Astrocyte (in vitro differentiated cells and primary cell): ENCODE data around the gene TRDN. TPM values are rescaled to one million over a fixed set of nuclear protein-coding genes. Genes with fewer than 3 reads are reported as not detected.

ENCODE experiments used
- DNase-seq: peaks from one replicate; pipeline ENCODE4 v3.0.0-alpha.2; 2010; ENCODE audit warnings: low read depth
- FAIRE-seq: peaks from 2 replicates; lab custom pipeline; 2011; peaks lifted over from hg19 to GRCh38; lab: Jason Lieb, UNC
- H2AFZ ChIP-seq: 2 replicates; pipeline ENCODE4 v1.6.0; 2012; ENCODE audit warnings: low read depth, low read length, inconsistent platforms
- H3K27ac ChIP-seq: 2 replicates; pipeline ENCODE4 v1.5.1; 2011; ENCODE audit warnings: low read depth, low read length, inconsistent platforms
- H3K27me3 ChIP-seq: 2 replicates; pipeline ENCODE4 v1.6.0; 2011; ENCODE audit warnings: low read length, inconsistent platforms; ENCODE audit not compliant: insufficient read depth
- H3K36me3 ChIP-seq: 2 replicates; pipeline ENCODE4 v1.5.1; 2011; ENCODE audit warnings: low read length, inconsistent platforms; ENCODE audit not compliant: insufficient read depth
- H3K4me1 ChIP-seq: 2 replicates; pipeline ENCODE4 v1.5.1; 2011; ENCODE audit warnings: low read length, inconsistent platforms; ENCODE audit not compliant: insufficient read depth
- H3K4me2 ChIP-seq: 2 replicates; pipeline ENCODE4 v1.6.0; 2012; ENCODE audit warnings: low read length, inconsistent platforms
- H3K4me3 ChIP-seq: 2 replicates; pipeline ENCODE4 v1.5.1; 2011; ENCODE audit warnings: low read depth, mild to moderate bottlenecking, low read length, inconsistent platforms; ENCODE audit not compliant: insufficient read depth
- H3K79me2 ChIP-seq: 2 replicates; pipeline ENCODE4 v1.6.0; 2012; ENCODE audit warnings: mild to moderate bottlenecking, low read length, inconsistent platforms; ENCODE audit not compliant: insufficient read depth
- H3K9ac ChIP-seq: 2 replicates; pipeline ENCODE4 v1.6.0; 2012; ENCODE audit warnings: mild to moderate bottlenecking, low read length, inconsistent platforms
- H3K9me3 ChIP-seq: 2 replicates; pipeline ENCODE4 v1.5.1; 2012; ENCODE audit warnings: low read depth, mild to moderate bottlenecking, low read length, inconsistent platforms; ENCODE audit not compliant: insufficient read depth
- H4K20me1 ChIP-seq: 2 replicates; pipeline ENCODE4 v1.6.0; 2012; ENCODE audit warnings: low read length, inconsistent platforms; ENCODE audit not compliant: insufficient read depth
- H3K27ac Mint-ChIP-seq: one replicate; pipeline ENCODE4 v1.8.0; 2021; ENCODE audit warnings: mild to moderate bottlenecking, mixed read lengths; ENCODE audit not compliant: unreplicated experiment
- H3K27me3 Mint-ChIP-seq: one replicate; pipeline ENCODE4 v1.8.0; 2021; ENCODE audit warnings: low read depth, mixed read lengths; ENCODE audit not compliant: unreplicated experiment
- H3K36me3 Mint-ChIP-seq: one replicate; pipeline ENCODE4 v1.8.0; 2021; ENCODE audit warnings: low read depth, mixed read lengths; ENCODE audit not compliant: unreplicated experiment
- H3K4me1 Mint-ChIP-seq: one replicate; pipeline ENCODE4 v1.8.0; 2021; ENCODE audit warnings: low read depth, mixed read lengths; ENCODE audit not compliant: unreplicated experiment
- H3K4me3 Mint-ChIP-seq: one replicate; pipeline ENCODE4 v1.8.0; 2021; ENCODE audit warnings: mild to moderate bottlenecking, moderate library complexity, mixed read lengths; ENCODE audit not compliant: unreplicated experiment
- H3K9me3 Mint-ChIP-seq: one replicate; pipeline ENCODE4 v1.8.0; 2021; ENCODE audit warnings: mild to moderate bottlenecking, mixed read lengths; ENCODE audit not compliant: unreplicated experiment
- CTCF ChIP-seq: IDR thresholded peaks from 2 replicates; pipeline ENCODE4 v1.5.1; 2011; ENCODE audit warnings: low read depth, mild to moderate bottlenecking, inconsistent platforms, low read length, moderate library complexity; ENCODE audit not compliant: insufficient read depth
- EZH2 ChIP-seq: IDR thresholded peaks from 2 replicates; pipeline ENCODE4 v1.6.1; 2012; ENCODE audit warnings: mild to moderate bottlenecking, low read length, inconsistent platforms; ENCODE audit not compliant: insufficient read depth
- total RNA-seq: library from RNA; stranded (reverse); gene quantifications from 2 replicates; pipeline ENCODE4 v1.2.1, GENCODE V29; 2021

Gene TRDN
- total RNA-seq, 1 donor from 2014 or later = not detected

- no peaks in the 10 kb centered on the region for H3K4me1 ChIP-seq
- no peak overlapping the region for H3K27ac ChIP-seq
- H3K27me3 ChIP-seq = no peaks in the 10 kb centered on the region
- no peak overlapping the region for H3K4me2 ChIP-seq
- no peaks in the 10 kb centered on the region for H3K27me3 Mint-ChIP-seq
- peaks cover 2% of the 10 kb centered on the region for H3K9me3 Mint-ChIP-seq
- no peaks in the 10 kb centered on the region for H3K36me3 Mint-ChIP-seq
- H2AFZ ChIP-seq = no peak overlapping the region
- H4K20me1 ChIP-seq = no peaks in the 10 kb centered on the region
- H3K79me2 ChIP-seq = no peaks in the 10 kb centered on the region
- FAIRE-seq (no peak), DNase-seq (no peak)
- H3K9me3 ChIP-seq = no peaks in the 10 kb centered on the region
- no peak overlapping the region for H3K9ac ChIP-seq
- H3K4me3 ChIP-seq = no peak overlapping the region
- H3K27ac Mint-ChIP-seq = no peak overlapping the region
- H3K36me3 ChIP-seq = no peaks in the 10 kb centered on the region
- no peaks in the 10 kb centered on the region for H3K4me1 Mint-ChIP-seq
- no peak overlapping the region for H3K4me3 Mint-ChIP-seq
- TF ChIP-seq EZH2 (no peak), CTCF (no peak)
These were observed 272.8 kb downstream of the TRDN start for GRCh38 chr6:123363912-123364311.

- no peaks in the 10 kb centered on the region for H4K20me1 ChIP-seq
- FAIRE-seq (no peak), DNase-seq (no peak)
- Mint-ChIP-seq H3K27ac (no peak overlapping the region), H3K4me3 (no peak overlapping the region), H3K27me3 (no peaks in the 10 kb centered on the region), H3K36me3 (no peaks in the 10 kb centered on the region), H3K9me3 (peaks cover 2% of the 10 kb centered on the region), H3K4me1 (no peaks in the 10 kb centered on the region)
- no peak overlapping the region for H2AFZ ChIP-seq
- TF ChIP-seq EZH2 = no peak
- TF ChIP-seq CTCF = no peak
- no peak overlapping the region for H3K4me2 ChIP-seq
- no peaks in the 10 kb centered on the region for H3K79me2 ChIP-seq
- H3K36me3 ChIP-seq = no peaks in the 10 kb centered on the region
- no peaks in the 10 kb centered on the region for H3K9me3 ChIP-seq
- no peak overlapping the region for H3K27ac ChIP-seq
- no peaks in the 10 kb centered on the region for H3K27me3 ChIP-seq
- H3K4me1 ChIP-seq = no peaks in the 10 kb centered on the region
- H3K9ac ChIP-seq = no peak overlapping the region
- H3K4me3 ChIP-seq = no peak overlapping the region
These were observed 276.4 kb downstream of the TRDN start for GRCh38 chr6:123360359-123360758.

GRCh38 chr6:123352705-123353104, 284.0 kb downstream of the TRDN start:
- Histone ChIP-seq H3K4me2 (no peak overlapping the region), H3K27me3 (no peaks in the 10 kb centered on the region), H3K4me1 (no peaks in the 10 kb centered on the region), H3K9ac (no peak overlapping the region), H3K79me2 (no peaks in the 10 kb centered on the region), H2AFZ (no peak overlapping the region), H4K20me1 (no peaks in the 10 kb centered on the region), H3K36me3 (no peaks in the 10 kb centered on the region), H3K9me3 (no peaks in the 10 kb centered on the region), H3K27ac (no peak overlapping the region), H3K4me3 (no peak overlapping the region)
- Mint-ChIP-seq H3K4me3 (no peak overlapping the region), H3K36me3 (no peaks in the 10 kb centered on the region), H3K27me3 (no peaks in the 10 kb centered on the region), H3K4me1 (no peaks in the 10 kb centered on the region), H3K9me3 (no peaks in the 10 kb centered on the region), H3K27ac (no peak overlapping the region)
- FAIRE-seq = no peak
- no peak for DNase-seq
- TF ChIP-seq CTCF (no peak), EZH2 (no peak)
